ENCODE results near the gene STK25. TPM values are rescaled to one million over a fixed set of nuclear protein-coding genes. Genes with fewer than 3 reads are reported as not detected.

STK25 gene
- polyA plus RNA-seq (2012; ENCODE audit: insufficient read depth, insufficient read length, low read depth): 378 TPM

DNA sequence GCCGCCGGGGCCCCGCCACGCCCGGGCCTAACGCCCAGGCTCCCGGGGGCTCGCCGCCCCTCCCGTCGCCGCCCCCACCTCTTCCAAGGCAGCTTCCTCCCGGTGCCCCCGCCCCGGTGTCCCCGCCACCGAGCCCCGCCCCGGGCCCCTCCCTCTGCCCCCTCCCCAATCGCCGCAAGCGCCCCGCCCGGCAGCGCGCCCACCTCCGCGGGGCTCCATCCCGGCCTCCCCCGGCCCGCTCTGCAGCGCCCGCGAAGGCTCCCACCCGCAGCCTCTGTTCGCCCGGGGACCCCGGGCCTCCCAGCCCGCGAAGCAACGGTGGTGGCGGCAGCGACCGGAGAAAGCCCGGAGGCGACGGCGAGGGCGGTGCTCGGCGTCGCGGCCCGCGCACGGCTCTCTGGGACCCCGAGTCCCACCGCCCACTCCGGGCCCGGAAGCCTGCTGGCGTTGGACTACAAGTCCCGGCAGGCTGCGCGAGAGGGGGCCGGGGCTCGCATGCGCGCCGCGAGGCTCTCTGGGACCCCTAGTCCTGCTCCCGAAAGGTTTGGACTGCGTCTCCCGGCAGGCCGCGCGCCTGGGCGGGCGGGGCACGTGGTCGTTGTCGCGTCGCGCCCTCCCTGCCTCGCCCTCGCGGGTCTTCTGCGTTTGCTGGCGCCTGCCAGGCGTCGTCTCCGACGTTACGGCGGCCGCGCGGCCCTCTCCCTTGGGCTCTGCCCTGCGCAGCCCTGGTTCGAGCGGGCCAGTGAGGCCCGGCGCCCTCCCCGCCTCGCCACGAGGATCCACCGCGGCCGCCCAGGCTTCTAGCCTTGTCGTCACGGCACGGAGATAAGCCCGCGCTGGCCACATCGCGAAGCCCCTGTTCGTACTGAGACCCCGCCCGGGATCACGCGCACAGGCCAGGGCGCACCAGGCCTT lies at the start of gene STK25:
Gene STK25 (minus strand): TSS at position 345 of the 915 bp plus-strand sequence. CDS start 549 bp downstream, outside the sequence.
- Histone ChIP-seq H3K36me3 (peaks cover 14% of the 10 kb centered on the region), H3K4me1 (no peaks in the 10 kb centered on the region), H3K27me3 (no peaks in the 10 kb centered on the region), H3K9me3 (peaks cover 4% of the 10 kb centered on the region), H3K4me3 (ENCODE audit: low read depth, low read length) (peak within 1 kb of the TSS; percentile 88)
- TF ChIP-seq, protein P1, sequence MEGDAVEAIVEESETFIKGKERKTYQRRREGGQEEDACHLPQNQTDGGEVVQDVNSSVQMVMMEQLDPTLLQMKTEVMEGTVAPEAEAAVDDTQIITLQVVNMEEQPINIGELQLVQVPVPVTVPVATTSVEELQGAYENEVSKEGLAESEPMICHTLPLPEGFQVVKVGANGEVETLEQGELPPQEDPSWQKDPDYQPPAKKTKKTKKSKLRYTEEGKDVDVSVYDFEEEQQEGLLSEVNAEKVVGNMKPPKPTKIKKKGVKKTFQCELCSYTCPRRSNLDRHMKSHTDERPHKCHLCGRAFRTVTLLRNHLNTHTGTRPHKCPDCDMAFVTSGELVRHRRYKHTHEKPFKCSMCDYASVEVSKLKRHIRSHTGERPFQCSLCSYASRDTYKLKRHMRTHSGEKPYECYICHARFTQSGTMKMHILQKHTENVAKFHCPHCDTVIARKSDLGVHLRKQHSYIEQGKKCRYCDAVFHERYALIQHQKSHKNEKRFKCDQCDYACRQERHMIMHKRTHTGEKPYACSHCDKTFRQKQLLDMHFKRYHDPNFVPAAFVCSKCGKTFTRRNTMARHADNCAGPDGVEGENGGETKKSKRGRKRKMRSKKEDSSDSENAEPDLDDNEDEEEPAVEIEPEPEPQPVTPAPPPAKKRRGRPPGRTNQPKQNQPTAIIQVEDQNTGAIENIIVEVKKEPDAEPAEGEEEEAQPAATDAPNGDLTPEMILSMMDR (IDR thresholded peaks at IDR 0.05; ENCODE audit: low read depth, low read length): no peak
- peak; percentile 100 for DNase-seq

DNA sequence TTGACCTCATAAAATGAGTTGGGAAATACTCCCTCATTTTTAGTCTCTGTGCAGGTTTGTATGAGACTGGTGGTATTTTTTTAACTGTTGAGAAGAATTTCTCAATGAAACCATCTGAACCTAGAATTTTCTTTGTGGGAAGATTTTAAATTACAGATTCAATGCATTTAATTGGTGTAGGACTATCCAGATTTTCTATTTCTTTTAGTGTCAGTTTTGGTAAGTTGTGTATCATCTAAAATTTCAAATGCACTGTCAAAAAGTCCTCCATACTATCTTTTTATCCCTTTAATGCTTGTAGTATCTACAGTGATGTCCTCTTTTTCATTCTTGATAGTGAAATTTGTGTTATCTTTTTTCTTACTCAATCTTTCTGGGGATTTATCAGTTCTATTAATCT lies 48.4 kb upstream of the STK25 start:
- no peaks in the 10 kb centered on the region for H3K36me3 ChIP-seq
- H3K27me3 ChIP-seq: no peaks in the 10 kb centered on the region
- TF ChIP-seq, protein P1 (IDR thresholded peaks at IDR 0.05; ENCODE audit: low read depth, low read length): no peak
- H3K4me1 ChIP-seq: peaks cover 11% of the 10 kb centered on the region
- no peak for DNase-seq
- H3K4me3 ChIP-seq (ENCODE audit: low read depth, low read length): no peak overlapping the region
- H3K9me3 ChIP-seq: no peaks in the 10 kb centered on the region

DNA sequence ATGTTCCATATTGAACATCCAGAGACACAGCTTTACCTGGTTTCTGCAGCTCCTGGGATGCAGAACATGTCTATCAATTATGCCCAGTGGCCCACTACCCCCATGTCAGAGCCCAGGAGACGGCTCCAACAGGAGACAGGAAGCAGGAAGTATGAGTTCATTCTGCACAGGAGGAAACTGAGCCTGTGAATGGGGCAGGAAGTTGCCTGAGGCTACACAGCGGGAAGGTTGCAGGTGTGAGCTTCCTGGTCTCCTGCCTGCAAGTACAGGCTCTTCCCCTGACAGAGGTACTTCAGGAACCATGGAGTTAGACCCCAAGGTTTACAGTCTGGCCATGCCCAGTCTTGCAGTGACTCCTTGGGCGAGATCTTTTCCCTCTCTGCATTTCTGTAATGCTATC lies 47.3 kb upstream of the STK25 start:
- Histone ChIP-seq H3K4me3 (ENCODE audit: low read depth, low read length) (no peak overlapping the region), H3K9me3 (no peaks in the 10 kb centered on the region), H3K27me3 (no peaks in the 10 kb centered on the region), H3K4me1 (peaks cover 9% of the 10 kb centered on the region), H3K36me3 (no peaks in the 10 kb centered on the region)
- TF ChIP-seq, protein P1 (IDR thresholded peaks at IDR 0.05; ENCODE audit: low read depth, low read length): no peak
- no peak for DNase-seq

DNA sequence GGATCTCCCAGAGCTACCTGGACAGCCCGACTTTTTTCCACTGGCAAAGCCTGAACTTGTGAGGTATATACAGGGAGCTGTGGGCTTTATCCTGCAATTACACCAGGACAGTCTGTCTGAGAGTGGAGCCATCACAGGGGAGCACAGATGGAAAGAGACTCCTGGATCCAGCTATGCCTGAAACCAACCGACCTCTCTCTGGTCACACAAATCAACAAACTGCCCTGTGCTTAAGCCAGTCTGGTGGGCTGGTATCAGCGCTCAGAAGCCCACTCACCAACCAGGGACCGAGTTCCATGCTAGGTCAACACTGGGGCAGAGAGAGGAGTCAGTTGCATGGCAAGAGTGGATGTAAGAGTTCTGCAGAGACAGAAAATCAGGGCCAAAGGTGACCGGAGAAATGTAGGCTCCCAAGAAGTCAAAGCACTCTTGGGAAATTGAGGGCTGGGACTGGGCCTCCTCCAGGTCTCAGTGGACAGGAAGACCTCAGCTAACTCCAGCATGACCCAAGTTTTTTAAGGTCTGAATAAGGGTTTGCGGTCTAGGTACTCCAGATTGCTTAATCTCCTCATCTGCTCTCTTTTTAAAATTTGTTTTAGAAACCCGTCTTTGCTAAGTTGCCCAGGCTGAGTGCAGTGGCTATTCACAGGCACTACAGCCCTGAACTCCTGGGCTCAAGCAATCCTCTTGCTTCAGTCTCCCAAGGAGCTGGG lies 46.4 kb upstream of the STK25 start:
- Histone ChIP-seq H3K4me3 (ENCODE audit: low read depth, low read length) (no peak overlapping the region), H3K4me1 (no peaks in the 10 kb centered on the region), H3K27me3 (no peaks in the 10 kb centered on the region), H3K36me3 (no peaks in the 10 kb centered on the region), H3K9me3 (no peaks in the 10 kb centered on the region)
- no peak for DNase-seq
- TF ChIP-seq, protein P1 (IDR thresholded peaks at IDR 0.05; ENCODE audit: low read depth, low read length): no peak

DNA sequence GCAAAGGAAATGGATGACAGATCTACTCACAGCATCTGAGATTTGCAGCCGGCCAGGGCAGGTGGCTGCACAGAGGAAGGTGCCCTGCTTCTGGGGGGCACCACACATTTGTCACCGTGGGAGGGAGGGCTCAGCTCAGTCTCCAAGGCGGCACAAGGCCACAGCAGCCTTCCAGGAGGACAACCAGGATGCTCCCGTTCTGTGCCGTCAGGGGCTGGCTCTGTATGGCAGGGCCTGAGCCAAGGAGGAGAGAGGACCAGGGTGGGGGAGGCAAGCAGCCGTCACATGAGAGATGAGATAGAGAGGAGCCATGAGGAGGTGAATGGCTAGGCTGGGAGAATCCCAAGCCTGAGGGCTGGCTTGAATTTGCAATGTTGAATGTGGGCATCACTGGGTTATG lies 45.6 kb upstream of the STK25 start:
- Histone ChIP-seq H3K27me3 (no peaks in the 10 kb centered on the region), H3K9me3 (no peaks in the 10 kb centered on the region), H3K36me3 (no peaks in the 10 kb centered on the region), H3K4me1 (no peaks in the 10 kb centered on the region), H3K4me3 (ENCODE audit: low read depth, low read length) (no peak overlapping the region)
- TF ChIP-seq, protein P1 (IDR thresholded peaks at IDR 0.05; ENCODE audit: low read depth, low read length): no peak
- peak; percentile 3 for DNase-seq

DNA sequence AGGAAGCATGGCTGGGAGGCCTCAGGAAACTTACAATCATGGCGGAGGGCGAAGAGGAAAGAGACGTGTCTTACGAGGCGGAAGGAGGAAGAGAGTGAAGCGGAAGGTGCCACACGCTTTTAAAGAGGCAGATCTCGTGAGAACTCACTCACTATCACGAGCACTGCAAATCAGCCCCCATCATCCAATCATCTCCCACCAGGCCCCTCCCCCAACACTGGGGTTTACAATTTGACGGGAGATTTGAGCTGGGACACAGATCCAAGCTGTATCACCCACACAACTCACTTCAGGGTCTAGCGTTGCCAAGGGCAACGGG lies 45.1 kb upstream of the STK25 start:
- DNase-seq: no peak
- Histone ChIP-seq H3K4me3 (ENCODE audit: low read depth, low read length) (no peak overlapping the region), H3K4me1 (no peaks in the 10 kb centered on the region), H3K36me3 (no peaks in the 10 kb centered on the region), H3K27me3 (no peaks in the 10 kb centered on the region), H3K9me3 (no peaks in the 10 kb centered on the region)
- TF ChIP-seq, protein P1 (IDR thresholded peaks at IDR 0.05; ENCODE audit: low read depth, low read length): no peak

All from BE2C (cell line).